ENCODE data around the gene EWSR1. TPM values are rescaled to one million over a fixed set of nuclear protein-coding genes. Genes with fewer than 3 reads are reported as not detected.

EWSR1 gene
- total RNA-seq, 1 experiment from 2014 or later: 462 TPM

DNA sequence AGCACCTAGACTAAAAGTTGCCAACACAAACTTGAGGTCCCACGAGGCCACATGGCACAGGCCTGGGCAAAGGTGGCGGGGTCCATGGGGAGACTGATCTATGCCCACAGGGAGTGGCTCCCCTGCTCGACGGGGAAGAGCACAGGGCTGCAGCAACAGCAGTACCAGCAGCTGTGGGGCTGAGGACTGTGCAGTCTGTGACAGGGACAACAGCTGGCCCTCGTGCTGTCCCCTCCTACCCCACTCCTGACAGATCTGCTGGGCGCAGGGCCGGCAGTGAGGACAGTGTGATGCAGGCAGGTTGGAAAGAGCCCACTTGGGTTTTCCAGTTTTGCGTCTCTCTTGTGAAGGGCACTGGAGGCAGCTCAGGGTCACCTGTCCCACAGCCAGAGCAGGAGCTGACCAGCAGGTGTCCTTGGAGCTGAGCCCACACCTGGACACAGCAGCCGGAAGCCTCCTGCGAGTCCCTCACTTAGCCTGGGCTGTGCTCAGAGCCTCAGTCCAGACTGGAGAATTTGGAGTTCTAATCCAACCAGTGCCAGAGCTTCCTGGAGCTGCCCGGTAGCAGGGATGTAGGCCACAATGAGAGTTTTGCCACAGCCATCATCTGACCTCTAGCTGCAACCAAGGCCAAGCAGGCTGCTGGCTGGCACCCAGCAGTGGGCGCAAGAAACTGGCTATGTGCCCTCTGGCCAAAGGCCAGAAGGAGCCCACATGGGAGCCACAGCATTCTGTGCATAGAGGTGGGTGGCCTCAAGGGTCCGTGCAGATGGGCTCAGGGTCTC is 34.8 kb downstream of the EWSR1 start:
- Histone ChIP-seq H4K8ac (replicated peaks; ENCODE audit: insufficient read length, low read depth, low read length) (no peak overlapping the region), H2BK120ac (ENCODE audit: low read depth, low read length, poor library complexity, severe bottlenecking) (no peak overlapping the region), H3K14ac (ENCODE audit: insufficient read depth, low read length) (no peak overlapping the region), H4K5ac (ENCODE audit: insufficient read length, low read depth, low read length) (no peak overlapping the region), H3K56ac (ENCODE audit: insufficient read length, low read depth, low read length) (no peak overlapping the region), H2BK15ac (ENCODE audit: low read depth, low read length) (no peak overlapping the region), H4K91ac (ENCODE audit: insufficient read length, low read depth, low read length) (no peak overlapping the region), H3K18ac (ENCODE audit: insufficient read length, low read depth, low read length) (no peak overlapping the region), H3K9ac (ENCODE audit: extremely low read depth, insufficient read length, low read length) (no peak overlapping the region), H2BK20ac (ENCODE audit: low read depth, low read length, poor library complexity, severe bottlenecking) (no peak overlapping the region), H3K9me3 (ENCODE audit: control insufficient read depth, low read depth, low read length) (no peaks in the 10 kb centered on the region), H3K4ac (ENCODE audit: low read depth, low read length) (no peak overlapping the region), H3K4me1 (ENCODE audit: insufficient read depth, low read length) (no peaks in the 10 kb centered on the region), H2AK5ac (ENCODE audit: insufficient read length, low read length) (no peak overlapping the region), H2BK12ac (ENCODE audit: insufficient read length, low read depth, low read length) (no peak overlapping the region), H2AFZ (ENCODE audit: low read length) (no peak overlapping the region), H3K23me2 (ENCODE audit: insufficient read length, low read depth, low read length, poor library complexity, severe bottlenecking) (peaks cover 8% of the 10 kb centered on the region), H3K4me2 (ENCODE audit: insufficient read depth, insufficient read length, low read length) (no peak overlapping the region), H2BK5ac (ENCODE audit: insufficient read length, low read length) (no peak overlapping the region), H3K27me3 (ENCODE audit: insufficient read depth, low read length) (no peaks in the 10 kb centered on the region), H3K79me2 (ENCODE audit: insufficient read depth, low read length) (no peaks in the 10 kb centered on the region), H4K20me1 (ENCODE audit: control insufficient read depth, insufficient read depth, insufficient read length) (no peaks in the 10 kb centered on the region), H3K27ac (ENCODE audit: insufficient read length, low read depth, low read length) (no peak overlapping the region), H3K79me1 (ENCODE audit: insufficient read depth, low read depth, low read length, poor library complexity, severe bottlenecking) (no peaks in the 10 kb centered on the region), H3T11ph (ENCODE audit: low read length) (no peak overlapping the region), H3K23ac (ENCODE audit: insufficient read length, low read depth, low read length) (no peak overlapping the region)
- H3K4me3 Mint-ChIP-seq: no peak overlapping the region
- no peak overlapping the region; a peak in 1 of 7 replicates for H3K27ac Mint-ChIP-seq
- H3K36me3 Mint-ChIP-seq (ENCODE audit: insufficient read depth in 1 of 3, low read depth in 3 of 3): peaks cover 19 to 36% (median 21%) of the 10 kb centered on the region in 3 experiments; a peak in 6 of 7 replicates
- H3K9me3 Mint-ChIP-seq: peaks cover 0 to 3% of the 10 kb centered on the region in 2 experiments; a peak in 2 of 5 replicates
- peak; percentile 57 for DNase-seq
- no CpG with 5 or more reads among the region's 13 CpGs for WGBS (ENCODE audit: extremely low coverage, insufficient read length, low lambda C conversion rate)
- TF ChIP-seq, protein P1, sequence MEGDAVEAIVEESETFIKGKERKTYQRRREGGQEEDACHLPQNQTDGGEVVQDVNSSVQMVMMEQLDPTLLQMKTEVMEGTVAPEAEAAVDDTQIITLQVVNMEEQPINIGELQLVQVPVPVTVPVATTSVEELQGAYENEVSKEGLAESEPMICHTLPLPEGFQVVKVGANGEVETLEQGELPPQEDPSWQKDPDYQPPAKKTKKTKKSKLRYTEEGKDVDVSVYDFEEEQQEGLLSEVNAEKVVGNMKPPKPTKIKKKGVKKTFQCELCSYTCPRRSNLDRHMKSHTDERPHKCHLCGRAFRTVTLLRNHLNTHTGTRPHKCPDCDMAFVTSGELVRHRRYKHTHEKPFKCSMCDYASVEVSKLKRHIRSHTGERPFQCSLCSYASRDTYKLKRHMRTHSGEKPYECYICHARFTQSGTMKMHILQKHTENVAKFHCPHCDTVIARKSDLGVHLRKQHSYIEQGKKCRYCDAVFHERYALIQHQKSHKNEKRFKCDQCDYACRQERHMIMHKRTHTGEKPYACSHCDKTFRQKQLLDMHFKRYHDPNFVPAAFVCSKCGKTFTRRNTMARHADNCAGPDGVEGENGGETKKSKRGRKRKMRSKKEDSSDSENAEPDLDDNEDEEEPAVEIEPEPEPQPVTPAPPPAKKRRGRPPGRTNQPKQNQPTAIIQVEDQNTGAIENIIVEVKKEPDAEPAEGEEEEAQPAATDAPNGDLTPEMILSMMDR (conservative IDR thresholded peaks at IDR 0.05): no peak
- peaks cover 21 to 25% of the 10 kb centered on the region in 2 experiments for H3K4me1 Mint-ChIP-seq
- peaks cover 8% of the 10 kb centered on the region for H3K27me3 Mint-ChIP-seq (ENCODE audit: low read depth)
